Epithelial cell of esophagus (primary cell): Measurements from ENCODE around the gene MAN1A2.

ENCODE experiments used
- DNase-seq: peaks from one replicate; pipeline ENCODE4 v3.0.0; 2010; ENCODE audit warnings: low read depth
- H3K4me3 ChIP-seq: 2 replicates; pipeline ENCODE4 v1.5.1; 2011; ENCODE audit warnings: mild to moderate bottlenecking, low read length, control low read depth
- TF ChIP-seq, protein P1 (sequence below): IDR thresholded peaks from 2 replicates; pipeline ENCODE4 v1.5.1; 2011; ENCODE audit warnings: low read depth, mild to moderate bottlenecking, low read length, control low read depth, inconsistent platforms; ENCODE audit not compliant: insufficient read depth; ENCODE audit errors: missing control alignments

MAN1A2 gene

GRCh38 chr1:117405042-117405441 lies 37.8 kb downstream of the MAN1A2 start:
- DNase-seq: no peak
- H3K4me3 ChIP-seq: no peak overlapping the region
- TF ChIP-seq, protein P1, sequence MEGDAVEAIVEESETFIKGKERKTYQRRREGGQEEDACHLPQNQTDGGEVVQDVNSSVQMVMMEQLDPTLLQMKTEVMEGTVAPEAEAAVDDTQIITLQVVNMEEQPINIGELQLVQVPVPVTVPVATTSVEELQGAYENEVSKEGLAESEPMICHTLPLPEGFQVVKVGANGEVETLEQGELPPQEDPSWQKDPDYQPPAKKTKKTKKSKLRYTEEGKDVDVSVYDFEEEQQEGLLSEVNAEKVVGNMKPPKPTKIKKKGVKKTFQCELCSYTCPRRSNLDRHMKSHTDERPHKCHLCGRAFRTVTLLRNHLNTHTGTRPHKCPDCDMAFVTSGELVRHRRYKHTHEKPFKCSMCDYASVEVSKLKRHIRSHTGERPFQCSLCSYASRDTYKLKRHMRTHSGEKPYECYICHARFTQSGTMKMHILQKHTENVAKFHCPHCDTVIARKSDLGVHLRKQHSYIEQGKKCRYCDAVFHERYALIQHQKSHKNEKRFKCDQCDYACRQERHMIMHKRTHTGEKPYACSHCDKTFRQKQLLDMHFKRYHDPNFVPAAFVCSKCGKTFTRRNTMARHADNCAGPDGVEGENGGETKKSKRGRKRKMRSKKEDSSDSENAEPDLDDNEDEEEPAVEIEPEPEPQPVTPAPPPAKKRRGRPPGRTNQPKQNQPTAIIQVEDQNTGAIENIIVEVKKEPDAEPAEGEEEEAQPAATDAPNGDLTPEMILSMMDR: no peak

GRCh38 chr1:117412472-117412871 lies 45.2 kb downstream of the MAN1A2 start:
- no peak overlapping the region for H3K4me3 ChIP-seq
- TF ChIP-seq, protein P1: no peak
- DNase-seq: no peak

DNA sequence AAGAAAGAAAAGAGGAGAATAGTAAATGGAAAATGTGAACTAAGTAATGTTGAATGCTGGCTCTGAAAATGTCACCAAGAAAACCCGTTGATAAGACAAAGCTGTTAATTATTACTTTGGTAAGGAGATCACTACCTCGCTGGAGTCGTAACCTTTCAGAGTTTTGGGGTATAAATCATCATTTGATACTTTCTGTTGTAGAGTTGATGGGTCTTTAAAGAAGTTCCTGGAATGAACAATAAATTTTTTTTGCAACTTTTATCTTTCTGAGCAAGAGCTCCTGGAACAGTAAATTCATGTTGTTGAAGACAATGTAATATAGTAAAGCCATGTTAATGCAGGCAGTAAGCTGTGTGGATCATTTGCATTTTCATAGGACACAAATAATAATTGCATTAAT lies 46.2 kb downstream of the MAN1A2 start:
- TF ChIP-seq, protein P1: no peak
- DNase-seq: no peak

DNA sequence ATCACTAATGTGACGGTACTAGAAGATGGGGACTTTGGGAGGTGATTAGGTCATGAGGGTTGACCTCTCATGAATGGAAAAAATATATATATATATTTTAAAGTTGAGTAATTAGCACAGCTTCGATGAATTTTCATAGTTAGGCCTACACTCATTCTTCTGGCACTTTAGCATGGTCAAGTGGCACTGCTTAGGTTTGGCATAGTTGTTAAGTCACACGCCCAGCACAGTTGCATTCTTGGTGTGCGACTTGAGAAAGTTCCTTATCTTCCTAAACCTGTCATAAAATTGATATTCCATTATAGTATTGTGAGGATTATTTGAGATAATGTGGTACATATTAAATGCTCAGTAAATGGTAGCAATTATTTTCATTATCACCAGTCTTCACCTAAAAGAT lies 47.7 kb downstream of the MAN1A2 start:
- TF ChIP-seq, protein P1: no peak
- H3K4me3 ChIP-seq: no peak overlapping the region
- no peak for DNase-seq

More for the DNA sequence above, 46.2 kb downstream of the MAN1A2 start:
- no peak overlapping the region for H3K4me3 ChIP-seq

- H3K4me3 ChIP-seq: no peak overlapping the region
- DNase-seq: no peak
- TF ChIP-seq, protein P1: no peak
Observed at GRCh38 chr1:117416004-117416403, 48.8 kb downstream of the MAN1A2 start.

DNA sequence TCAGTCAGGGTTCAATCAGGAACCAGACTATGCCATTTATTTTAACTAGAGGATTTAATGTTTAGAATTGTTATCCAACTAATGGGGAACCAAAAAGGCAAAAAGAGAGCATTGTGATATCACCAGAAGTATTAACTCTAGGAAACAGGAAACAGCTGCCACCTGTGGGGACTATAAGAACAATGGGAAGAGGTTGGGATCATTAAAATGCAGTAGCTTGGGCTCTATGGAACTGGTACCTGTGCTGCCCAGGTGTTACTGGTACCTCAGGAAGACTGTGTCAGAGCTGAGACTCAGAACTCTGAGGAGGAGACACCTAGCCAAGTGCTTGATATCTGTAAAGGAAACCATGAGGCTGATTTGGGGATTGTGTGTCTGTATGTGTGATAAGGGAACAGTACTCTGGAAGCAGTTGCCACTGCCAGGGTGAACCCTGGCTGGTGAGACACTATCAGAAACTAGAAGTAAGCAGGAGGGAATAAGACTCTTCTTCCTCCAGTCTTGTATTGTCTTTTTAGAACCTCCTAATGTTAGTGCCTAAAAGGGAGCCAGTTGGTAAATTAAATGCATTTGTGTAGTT lies 49.4 kb downstream of the MAN1A2 start:
- TF ChIP-seq, protein P1: no peak
- H3K4me3 ChIP-seq: no peak overlapping the region
- no peak for DNase-seq

DNA sequence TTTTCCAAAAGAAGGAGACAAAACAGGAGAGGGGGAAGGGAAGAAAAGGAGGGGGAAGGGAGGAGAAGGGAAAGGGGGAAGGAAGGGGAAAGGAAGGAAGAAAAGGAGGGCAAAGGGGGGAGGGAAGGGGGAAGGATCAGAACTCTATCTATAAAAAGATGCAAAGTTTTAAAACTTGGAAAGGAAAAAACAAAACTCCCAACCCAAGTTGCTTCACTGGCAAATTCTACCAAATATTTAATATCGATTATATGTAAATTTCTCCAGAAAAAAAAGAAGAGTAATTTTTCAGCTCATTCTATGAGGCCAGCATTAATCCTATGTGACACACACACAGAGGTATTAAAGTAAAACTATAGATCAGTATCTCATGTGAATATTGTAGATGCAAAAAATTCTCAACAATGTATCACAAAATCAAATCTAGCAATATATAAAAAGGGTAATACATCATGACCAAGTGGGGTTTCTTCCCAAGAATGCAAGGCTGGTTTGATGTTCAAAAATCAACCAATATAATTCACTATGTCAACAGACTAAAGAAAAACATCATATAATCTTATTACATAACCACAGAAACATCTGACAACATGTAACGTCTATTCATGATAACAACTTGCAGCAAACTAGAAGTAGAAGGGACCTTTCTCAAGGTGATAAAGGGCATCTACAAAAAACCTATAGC lies 57.9 kb downstream of the MAN1A2 start:
- no peak for DNase-seq
- no peak overlapping the region for H3K4me3 ChIP-seq
- TF ChIP-seq, protein P1: no peak
